Stimulated activated CD8-positive, alpha-beta memory T cell treated with anti-CD3 and anti-CD28 coated beads, Interleukin-4, amount 100 ng/mL, for 4 hours (primary cell): Measurements from ENCODE around the gene INPP5D.

Experiments used
- DNase-seq, 2 donors: peaks; one replicate each; pipeline ENCODE4 v3.0.0-alpha.2; 2020; ENCODE audit warnings: low read depth in 2 of 2, low spot score in 1 of 2

Gene INPP5D

DNA sequence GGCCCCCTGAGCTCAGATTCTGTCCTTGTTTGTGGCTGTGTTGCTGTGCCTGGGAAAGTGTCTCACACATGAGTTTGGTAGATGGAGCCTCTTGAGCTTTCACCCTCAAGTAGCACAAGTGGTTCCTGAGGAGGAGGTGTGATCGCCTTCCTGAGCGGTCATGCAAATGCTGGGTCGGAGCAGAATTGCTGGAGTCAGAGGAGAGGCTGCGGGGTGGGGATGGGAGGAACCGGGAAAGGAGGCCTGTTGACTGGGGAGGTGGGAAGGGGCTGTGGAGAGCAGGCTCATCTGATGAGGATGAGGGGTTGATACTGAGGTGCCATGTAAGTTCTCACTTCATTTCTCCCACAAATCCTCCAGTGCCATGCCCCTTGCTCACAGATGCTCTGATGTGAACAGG is 142.9 kb downstream of the INPP5D start:
- DNase-seq, result no peak

DNA sequence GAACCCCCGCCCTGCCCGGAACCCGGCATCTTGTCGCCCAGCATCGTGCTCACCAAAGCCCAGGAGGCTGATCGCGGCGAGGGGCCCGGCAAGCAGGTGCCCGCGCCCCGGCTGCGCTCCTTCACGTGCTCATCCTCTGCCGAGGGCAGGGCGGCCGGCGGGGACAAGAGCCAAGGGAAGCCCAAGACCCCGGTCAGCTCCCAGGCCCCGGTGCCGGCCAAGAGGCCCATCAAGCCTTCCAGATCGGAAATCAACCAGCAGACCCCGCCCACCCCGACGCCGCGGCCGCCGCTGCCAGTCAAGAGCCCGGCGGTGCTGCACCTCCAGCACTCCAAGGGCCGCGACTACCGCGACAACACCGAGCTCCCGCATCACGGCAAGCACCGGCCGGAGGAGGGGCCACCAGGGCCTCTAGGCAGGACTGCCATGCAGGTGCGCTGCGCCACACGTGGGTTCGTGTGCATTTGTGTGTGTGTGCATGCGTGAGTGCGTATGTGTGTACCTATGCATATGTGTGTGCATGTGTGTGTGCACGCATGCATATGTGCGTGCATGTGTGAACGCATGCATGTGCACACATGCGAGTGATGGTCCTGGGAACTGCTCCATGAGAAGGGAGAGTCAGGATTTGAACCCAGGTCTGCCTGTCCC is 144.3 kb downstream of the INPP5D start:
- no peak for DNase-seq

DNA sequence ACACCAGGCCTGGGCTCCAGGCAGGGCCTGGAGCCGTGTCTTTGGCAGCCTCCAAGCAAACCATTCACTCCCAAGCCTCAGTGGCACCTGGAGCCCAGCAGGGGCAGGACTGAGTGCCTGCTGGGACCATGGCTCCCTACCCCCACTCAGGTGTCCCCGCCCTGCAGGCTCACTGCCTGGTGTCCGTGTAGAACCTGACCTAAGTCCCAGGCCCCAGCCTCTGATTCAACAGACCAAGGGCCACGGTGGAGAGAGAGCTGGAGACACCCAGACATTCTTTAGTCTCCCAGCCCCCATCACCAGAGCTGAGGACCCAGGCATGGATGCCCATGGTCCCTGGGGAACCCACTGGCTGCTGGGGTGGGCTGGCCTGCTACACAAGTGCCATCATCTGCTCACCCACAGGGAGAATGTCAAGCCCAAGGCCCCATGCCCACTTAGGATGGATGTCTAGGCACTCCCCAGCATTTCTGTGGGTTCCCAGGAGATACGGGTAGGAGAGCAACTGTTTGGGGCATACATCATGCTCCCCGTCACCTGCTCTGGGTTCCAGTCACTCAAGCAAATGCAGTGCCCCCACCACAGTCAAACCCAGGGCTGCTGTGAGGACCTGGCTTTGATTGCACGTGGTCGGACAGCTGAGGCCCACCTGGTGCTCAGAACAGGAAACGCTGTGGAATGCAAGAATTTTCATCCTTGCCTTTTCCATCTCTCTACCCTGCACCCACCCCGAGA is 148.4 kb downstream of the INPP5D start:
- DNase-seq, result no peak

DNA sequence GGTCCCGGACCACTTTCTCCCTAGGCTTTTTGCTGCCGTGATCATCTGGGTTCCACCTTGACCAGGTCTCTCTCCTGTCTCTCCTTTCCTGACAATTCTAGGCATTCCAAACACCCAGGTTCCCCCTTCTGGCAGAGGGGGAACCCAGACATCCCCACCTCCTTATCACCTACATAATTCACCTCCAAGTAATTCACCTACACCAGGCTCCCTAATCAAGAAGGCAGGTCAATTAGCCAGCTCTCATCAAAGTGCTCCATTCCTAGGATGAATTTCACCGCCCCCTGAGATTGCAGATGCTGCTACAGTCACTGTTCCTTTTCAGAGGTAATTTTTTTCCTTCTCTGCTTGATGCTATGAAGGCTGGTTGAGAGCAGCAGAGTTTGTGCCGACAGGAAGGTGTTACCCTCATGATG is 149.0 kb downstream of the INPP5D start:
- no peak for DNase-seq

DNA sequence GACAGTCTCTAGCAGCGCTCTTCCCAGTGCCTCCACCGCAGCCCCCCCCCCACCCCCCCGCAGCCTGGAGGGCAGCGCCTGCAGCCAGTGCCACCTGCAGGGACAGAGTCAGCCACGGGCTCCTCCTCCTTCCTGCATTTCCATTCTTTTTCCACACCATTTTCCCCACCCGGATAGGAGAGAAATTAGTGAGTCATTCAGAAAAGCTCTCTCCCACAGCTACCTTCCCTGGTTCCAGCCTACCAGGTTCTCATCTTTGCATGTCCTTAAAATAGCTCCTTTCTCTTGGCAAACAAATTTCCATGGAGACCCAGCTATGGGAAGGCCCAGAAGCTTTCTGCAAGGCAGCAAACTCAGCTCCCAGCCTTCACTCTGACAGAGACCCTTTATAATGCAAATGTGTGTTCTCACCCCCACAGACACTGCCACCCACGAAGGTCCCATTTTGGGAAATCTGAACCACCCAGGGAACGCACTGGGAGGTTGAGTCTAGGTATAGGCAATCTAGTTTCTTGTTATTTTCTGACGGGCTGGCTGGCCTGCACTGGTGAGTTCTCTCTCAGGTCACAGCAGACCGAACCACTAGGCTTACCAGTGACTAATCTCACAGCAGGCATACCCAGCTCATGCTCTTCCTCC is 149.5 kb downstream of the INPP5D start:
- DNase-seq, result no peak

DNA sequence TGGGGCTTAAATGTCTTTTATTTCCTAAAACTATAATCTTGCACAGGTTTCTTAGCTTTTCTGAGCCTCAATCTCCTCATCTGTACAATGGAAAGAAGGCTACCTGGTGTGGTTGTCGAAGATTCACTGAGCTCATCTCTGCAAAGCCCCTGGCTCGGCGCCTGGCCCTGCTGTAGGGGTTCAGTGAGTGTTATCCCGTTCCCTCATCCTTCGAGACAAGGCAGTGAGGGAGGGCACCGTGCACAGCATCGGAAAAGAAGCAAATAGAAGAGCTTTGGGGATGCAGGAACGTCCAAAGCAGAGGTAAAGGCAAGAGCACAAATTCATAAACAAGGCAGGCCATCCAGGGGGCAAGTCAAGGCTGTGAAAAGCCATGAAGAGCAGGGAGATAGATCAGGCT is 150.1 kb downstream of the INPP5D start:
- DNase-seq, result no peak

DNA sequence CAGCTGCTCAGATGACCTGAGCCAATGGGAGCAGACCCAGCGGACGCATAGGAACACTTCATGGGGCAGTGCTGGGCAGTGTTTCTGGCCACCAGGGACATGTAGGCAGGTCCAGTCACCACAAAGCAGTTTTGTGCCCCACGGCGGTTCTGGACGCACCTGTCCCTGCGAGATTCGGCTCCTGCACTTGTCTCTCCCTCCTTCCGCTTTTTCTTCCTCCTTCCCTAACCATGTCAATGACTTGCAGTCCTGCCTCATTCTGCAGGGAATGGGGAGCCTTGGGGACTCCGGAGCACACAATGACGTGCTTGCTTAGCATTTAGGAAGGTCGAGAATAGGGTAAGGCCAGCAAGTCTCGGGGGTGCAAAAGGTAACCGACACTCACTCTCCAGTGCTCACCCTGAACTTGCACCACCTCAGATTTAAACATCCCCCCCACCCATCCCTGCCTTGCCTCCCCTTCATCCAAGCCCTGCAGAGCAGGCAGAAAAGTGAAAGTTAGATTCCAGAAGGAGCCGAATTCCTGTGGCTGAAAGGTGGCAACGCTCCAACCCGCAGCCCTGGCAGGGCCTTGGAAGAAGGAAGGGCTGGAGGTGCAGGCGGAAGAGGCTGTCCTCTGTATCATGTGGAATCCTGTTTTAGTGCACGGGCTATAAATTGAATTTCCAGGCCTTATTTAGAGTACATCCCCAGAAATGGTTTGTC is 150.9 kb downstream of the INPP5D start:
- DNase-seq, result no peak

DNA sequence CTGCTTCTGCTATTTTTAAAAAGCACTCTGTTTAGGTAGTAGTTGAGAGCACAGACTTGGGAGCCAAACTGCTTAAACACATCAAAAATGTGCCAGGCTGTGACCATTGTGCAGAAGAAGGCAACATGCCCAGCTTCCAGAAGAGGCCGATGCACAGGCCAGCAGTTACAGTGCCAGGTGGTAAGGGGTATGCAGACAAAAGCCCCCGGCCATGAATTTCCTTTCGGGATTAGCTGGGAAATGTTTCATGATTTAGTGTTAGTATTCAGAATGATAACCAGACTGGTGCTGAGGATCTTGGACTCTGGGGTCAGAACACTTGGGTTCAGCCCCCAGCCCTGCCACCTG is 151.4 kb downstream of the INPP5D start:
- no peak for DNase-seq

DNA sequence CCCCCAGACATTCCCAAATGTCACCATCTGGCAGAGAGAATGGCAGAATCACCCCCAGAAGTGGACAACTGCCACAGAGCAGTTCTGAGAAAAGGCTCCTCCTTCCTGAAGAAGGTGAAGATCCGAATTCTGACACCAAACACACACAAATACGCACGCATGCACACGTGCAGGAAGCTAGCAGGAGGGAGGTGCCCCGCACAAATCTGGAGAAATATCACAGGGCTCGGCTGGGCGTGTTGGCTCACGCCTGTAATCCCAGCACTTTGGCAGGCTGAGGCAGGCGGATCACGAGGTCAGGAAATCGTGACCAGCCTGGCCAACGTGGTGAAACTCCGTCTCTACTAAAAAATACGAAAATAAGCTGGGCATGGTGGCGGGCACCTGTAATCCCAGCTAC is 152.9 kb downstream of the INPP5D start:
- DNase-seq, result no peak

DNA sequence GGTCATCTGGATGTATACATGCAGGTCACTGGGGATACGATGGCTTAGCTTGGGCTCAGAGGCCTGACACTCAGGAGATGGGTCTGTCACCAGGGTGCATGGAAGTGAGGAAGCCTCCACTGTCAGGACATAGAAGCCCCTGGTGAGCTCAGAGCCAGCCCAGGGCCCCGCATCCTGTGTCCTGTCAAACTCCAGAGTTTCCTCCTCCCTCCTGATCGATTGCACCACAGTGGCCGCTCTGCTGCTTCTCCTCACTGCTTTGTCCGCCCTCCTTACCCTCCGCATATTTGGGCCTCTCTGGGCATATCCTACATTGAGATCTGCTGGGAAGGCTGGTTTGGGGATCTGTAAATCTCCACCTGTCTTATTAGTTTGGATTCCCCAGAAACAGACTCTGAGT is 153.8 kb downstream of the INPP5D start:
- no peak for DNase-seq

DNA sequence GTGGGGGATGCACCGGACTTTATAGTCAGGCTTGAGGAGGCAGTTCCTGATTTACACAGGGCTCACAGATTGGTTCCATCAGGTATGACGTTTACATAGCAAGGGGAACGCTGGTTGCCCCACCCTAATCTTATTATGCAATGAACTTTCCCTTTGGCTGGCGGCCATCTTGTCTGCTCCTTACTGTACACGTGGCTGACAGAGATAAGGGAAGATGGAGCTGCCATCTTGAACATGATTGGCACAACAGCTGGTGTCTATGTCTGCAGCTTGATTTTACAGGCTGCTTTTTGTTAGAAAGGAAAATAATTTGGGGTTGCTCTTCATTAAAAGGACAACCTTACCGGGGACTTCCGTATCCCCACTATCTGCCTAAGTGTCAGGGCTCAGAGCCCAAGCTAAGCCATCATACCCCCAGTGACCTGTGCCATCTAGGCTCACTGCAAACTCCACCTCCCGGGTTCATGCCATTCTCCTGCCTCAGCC is 157.8 kb downstream of the INPP5D start:
- DNase-seq, result no peak

DNA sequence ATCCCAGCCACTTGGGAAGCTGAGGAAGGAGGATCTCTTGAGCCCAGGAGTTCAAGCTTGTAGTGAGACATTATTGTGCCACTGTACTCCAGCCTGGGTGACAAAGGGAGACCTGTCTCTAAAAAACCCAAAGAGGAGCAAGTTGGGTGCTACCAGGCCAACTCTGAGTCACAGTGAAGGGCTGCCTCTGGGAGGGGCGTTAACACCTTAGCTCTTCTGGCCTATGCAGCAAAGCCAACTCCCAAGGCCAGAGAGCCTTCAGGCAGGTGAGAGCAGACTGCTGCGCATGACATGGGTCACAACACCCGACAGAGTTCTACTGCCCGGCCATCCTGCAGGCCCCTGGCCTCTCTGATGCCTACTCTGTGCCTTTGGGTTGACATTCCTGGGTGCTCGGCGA is 158.7 kb downstream of the INPP5D start:
- DNase-seq, result no peak

DNA sequence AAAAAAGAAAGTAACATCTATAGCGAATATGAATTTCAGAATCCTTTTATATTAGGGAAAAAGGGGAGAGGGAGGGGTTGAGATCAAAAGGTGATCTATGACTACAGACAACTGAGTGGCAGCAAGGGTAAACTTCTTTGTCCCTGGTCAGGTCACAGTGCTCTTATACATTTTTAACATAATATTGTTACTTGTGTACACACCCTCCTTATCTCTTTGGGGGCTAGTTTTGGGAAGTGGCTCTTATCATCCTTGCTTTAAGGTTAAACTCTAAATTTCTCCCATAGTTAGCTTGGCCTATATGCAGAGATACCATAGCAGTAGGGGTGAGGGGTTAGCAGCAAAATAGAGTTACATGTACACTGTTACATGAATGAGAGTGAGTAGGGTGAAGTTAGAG is 159.7 kb downstream of the INPP5D start:
- no peak for DNase-seq

DNA sequence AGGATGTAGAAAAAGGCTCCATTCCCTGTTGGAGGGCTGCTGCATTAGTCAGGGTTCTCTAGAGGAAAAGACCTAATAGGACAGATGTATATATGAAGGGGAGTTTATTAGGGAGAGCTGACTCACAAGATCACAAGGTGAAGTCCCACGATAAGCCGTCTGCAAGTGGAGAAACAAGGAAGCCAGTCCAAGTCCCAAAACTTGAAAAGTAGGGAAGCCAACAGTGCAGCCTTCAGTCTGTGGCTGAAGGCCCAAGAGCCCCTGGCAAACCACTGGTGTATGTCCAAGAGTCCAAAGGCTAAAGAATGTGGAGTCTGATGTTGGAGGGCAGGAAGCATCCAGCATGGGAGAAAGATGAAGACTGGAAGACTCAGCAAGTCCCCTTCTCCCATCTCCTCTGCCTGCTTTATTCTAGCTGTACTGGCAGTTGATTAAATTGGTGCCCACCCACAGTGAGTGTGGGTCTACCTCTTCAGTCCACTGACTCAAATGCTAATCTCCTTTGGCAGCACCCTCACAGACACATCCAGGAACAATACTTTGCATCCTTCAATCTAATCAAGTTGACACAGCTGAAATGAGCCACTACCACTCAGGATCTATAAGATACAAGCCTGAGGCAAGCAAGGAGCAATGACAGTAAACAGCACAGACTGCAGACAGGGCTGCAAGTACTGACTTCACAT is 161.4 kb downstream of the INPP5D start:
- no peak for DNase-seq

DNA sequence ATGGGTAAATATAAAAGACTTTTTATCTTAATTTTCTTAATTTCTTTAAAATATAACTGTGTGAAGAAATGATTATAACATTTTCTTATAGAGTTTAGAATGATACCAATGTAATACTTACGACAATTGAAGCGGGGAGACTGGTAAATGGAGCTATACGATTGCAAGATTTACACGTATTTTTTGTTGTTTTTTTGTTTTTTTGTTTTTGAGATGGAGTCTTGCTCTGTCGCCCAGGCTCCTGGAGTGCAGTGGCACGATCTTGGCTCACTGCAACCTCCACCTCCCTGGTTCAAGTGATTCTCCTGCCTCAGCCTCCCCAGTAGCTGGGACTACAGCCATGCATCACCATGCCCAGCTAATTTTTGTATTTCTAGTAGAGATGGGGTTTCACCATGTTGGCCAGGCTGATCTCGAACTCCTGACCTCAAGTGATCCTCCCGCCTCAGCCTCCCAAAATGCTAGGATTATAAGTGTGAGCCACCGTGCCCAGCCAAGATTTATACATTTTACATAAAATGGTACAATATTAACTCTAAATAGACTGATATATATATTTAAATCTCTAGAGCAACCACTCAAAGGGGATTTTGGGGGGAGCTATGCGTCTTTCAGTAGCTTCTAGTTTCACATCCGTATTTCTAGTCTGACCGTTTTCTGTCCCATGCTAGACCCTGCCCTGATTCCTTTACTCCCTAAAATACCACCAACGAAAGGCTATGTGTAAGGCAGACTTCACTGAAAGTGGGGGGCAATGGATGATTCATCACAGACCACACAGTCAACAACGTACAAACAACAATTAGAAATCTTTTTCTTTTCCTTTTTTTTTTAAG is 163.1 kb downstream of the INPP5D start:
- DNase-seq, result no peak

DNA sequence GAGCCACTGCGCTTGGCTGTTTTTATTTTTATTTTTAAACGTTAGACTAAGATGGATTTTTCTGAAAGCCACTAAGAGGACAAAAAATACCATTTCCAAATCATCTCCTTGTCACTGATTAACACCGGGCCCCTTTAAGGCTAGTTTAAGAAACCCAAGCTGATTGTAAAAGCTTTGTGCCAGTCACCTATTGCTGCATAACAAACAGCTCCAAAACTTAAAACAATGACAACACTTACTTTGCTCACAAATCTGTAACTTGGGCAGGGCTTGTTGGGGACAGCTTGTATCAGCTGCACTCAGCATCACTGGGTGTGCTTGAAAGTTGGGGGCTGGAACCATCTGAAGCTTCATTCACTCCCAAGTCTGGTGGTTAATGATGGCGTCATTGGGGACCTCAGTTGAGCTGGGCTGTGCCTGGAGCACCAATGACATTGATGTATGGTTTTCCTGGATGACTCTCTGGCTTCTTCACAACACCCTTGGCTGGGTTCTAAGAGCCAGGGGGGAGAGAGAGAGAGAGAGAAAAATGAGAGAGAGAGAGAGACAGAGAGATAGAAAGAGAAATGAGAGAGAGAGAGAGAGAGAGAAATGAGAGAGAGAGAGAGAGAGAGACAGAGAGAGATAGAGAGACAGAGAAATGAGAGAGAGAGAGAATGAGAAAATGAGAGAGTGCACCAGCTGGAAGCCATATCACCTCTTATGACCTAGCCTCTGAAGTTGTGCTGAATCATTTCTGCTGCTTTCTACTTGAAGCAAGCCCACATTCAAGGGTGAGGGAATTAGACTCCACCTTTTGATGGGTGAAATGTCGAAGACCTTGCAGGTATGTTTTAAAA is 165.3 kb downstream of the INPP5D start:
- DNase-seq, result no peak

DNA sequence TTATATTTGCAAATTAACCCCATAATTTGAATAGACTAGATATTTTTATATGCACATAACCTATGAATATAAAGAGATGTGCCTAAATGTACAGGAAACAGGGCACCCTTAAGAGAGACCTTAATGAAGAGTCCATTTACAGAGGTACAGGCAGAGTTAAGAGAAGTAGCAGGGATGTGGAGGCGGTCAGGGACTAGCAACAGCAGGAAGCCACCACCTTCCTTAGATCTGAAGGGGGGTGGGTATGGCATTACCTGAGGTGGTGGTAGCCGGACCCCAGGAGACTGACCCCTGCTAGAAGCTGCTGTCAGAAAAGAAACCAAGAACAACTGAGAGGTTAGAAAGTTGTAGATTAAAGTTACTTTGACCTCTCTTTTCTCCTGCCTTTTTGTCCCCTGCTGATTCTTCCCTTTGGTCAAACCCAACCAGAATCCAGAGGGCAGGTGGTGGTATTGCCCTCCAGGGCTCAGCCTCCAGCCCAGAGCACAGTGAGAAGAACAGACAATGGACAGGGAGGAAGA is 166.4 kb downstream of the INPP5D start:
- no peak for DNase-seq

DNA sequence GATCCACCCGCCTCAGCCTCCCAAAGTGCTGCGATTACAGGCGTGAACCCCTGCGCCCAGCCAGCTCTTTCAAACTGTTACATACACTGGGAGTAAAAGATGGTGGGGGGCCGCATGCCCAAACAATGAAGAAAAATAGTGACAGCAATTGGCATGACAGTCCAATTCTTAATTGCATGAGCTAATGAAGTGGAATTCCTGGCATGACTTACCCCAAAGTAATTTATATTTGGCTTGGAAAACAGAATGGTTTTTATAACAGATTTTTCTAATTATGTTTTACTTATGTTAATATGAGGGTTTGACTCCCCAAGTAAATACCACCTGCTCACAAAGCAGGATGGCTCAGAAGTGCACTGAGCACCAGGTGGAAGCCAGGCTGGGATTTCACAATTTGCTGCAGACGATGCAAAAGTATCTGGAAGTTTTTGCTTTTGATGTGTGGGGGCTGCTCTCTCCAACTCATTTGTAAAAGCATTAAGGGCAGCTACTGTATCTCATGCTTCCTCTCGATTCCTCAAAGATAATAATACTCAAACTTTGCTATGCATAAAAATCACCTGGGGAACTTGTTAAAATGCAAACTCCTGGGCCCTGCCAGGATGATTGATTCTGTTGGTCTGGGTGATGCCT is 167.3 kb downstream of the INPP5D start:
- no peak for DNase-seq

DNA sequence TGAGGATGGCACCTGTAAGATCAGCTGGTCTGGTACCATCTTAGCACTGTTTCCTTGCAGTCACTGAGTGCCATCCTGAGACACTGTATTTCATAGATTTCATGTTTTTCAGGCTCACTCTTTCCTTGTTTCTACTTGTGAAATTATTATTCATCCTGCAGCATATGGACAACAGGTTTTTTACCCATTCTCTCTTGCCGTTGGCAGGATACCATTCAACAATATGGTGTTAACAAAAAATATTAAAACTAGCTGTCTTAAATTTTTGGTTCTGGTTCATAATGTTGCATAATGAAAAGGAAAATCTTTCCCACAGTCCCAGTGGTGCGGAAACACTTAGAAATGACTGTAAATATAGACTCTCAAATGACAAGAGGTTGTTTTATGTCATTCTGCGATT is 168.2 kb downstream of the INPP5D start:
- no peak for DNase-seq
